ENCODE measurements around the gene PRKCSH. TPM values are rescaled to one million over a fixed set of nuclear protein-coding genes. Genes with fewer than 3 reads are reported as not detected.
A peak's percentile ranks its signal among the peaks of the same experiment; 100 is the strongest.
"Not testable (repeated sequence)": the region's sequence is repeated elsewhere in the genome, so short reads cannot be mapped to it uniquely, and the experiment has no call there.

The PRKCSH gene
- total and polyA plus RNA-seq, 10 of the 15 experiments (the other 5 are each of a cell fraction or from before 2014, with no cell fraction given) = 1.1 to 280 (median 44.1) TPM

GRCh38 chr19:11453468-11454341 lies 18.3 kb downstream of the PRKCSH start (continued):
- TF ChIP-seq CTCF (IDR thresholded peaks at IDR 0.05 in 2 of 3, conservative IDR thresholded peaks at IDR 0.05 in 1 of 3; ENCODE audit: control insufficient read depth in 2 of 3, extremely low read depth in 1 of 3, insufficient read depth in 1 of 3, low read depth in 3 of 3, low read length in 3 of 3) (peak; percentile 32 to 64 (median 41)), RAD21 (IDR thresholded peaks at IDR 0.05; ENCODE audit: insufficient read depth, low read depth, low read length) (no peak)

GRCh38 chr19:11455233-11455554 lies 19.8 kb downstream of the PRKCSH start:
- CTCF ChIA-PET = interaction anchor here (0.7 kb wide), 2 partner anchors 14 to 148 kb away, joined by 3 read pairs; no protein-coding TSS in a partner anchor
- H4K20me1 ChIP-seq (ENCODE audit: control insufficient read depth, insufficient read depth); SMC1A ChIA-PET (ENCODE audit: uncharacterized antibody, unreplicated experiment); H3K4me3 ChIP-seq; BruUV-seq (replicated peaks); H3K27ac ChIP-seq (ENCODE audit: control insufficient read depth, insufficient read depth); intact Hi-C loops (cut with micrococcal nuclease; ENCODE audit: unreplicated experiment); in situ Hi-C loops (cut with MboI); H2AFZ ChIP-seq (ENCODE audit: control insufficient read depth, low read depth, low read length); H3K9ac ChIP-seq (ENCODE audit: control insufficient read depth, insufficient read depth, low read length); H3K9me3 ChIP-seq (replicated peaks; ENCODE audit: control insufficient read depth, insufficient read depth, low read length); H3K4me1 ChIP-seq (ENCODE audit: control insufficient read depth, insufficient read depth, low read length); FAIRE-seq; H3K79me2 ChIP-seq (ENCODE audit: control insufficient read depth, insufficient read depth, low read length); H3K36me3 ChIP-seq (ENCODE audit: control insufficient read depth in 2 of 2, insufficient read depth in 2 of 2, low read length in 1 of 2); ATAC-seq; H3K27me3 ChIP-seq (replicated peaks in 1 of 2; ENCODE audit: control insufficient read depth in 2 of 2, insufficient read depth in 2 of 2, low read length in 1 of 2); DNase-seq (ENCODE audit: low read depth, low spot score); H3K4me2 ChIP-seq (ENCODE audit: control insufficient read depth, insufficient read depth): not testable (repeated sequence)
- RAD21 ChIA-PET (ENCODE audit: unreplicated experiment) = interaction anchor here (0.7 kb wide), 2 partner anchors 22 to 1376 kb away, joined by 3 read pairs; no protein-coding TSS in a partner anchor
- POLR2A ChIA-PET = interaction anchor here (0.6 to 0.7 kb wide), 2 partner anchors 9 to 208 kb away, joined by 3 to 4 read pairs; no protein-coding TSS in a partner anchor
- 80% methylated on average over 9 of the region's 9 CpGs for WGBS (ENCODE audit: insufficient coverage, insufficient replicate concordance, low lambda C conversion rate, missing lambda C conversion rate)

All from GM12878 (cell line).